ENCODE measurements around the gene SPHK1. TPM values are rescaled to one million over a fixed set of nuclear protein-coding genes. Genes with fewer than 3 reads are reported as not detected.

SPHK1 gene
- polyA plus RNA-seq, 1 of the 3 experiments (the other 2 are of a cell fraction) = 12.3 TPM

GRCh38 chr17:76410328-76410965, 26.0 kb downstream of the SPHK1 start:
- Histone ChIP-seq H3K27ac (ENCODE audit: low read depth in 2 of 2, low read length in 1 of 2) (no peak overlapping the region), H3K9me3 (no peaks in the 10 kb centered on the region), H4K20me1 (ENCODE audit: insufficient read depth) (peaks cover 71% of the 10 kb centered on the region), H2AFZ (ENCODE audit: low read depth) (no peak overlapping the region), H3K79me2 (ENCODE audit: insufficient read depth) (peaks cover 32% of the 10 kb centered on the region; the same call in 1 of the 2 replicates), H3K36me3 (replicated peaks in 1 of 2; ENCODE audit: control insufficient read depth in 1 of 2, insufficient read depth in 2 of 2, low read length in 1 of 2) (peaks cover 0 to 4% of the 10 kb centered on the region in 2 experiments), H3K4me1 (ENCODE audit: control insufficient read depth in 1 of 2, insufficient read depth in 2 of 2, low read depth in 1 of 2, low read length in 1 of 2) (peaks cover 0 to 28% of the 10 kb centered on the region in 2 experiments; a peak in 2 of 4 replicates), H3K4me3 (ENCODE audit: low read depth in 2 of 2, low read length in 1 of 2) (no peak overlapping the region), H3K27me3 (ENCODE audit: insufficient read depth) (no peaks in the 10 kb centered on the region), H3K4me2 (no peak overlapping the region), H3K9me2 (no peaks in the 10 kb centered on the region), H3F3A (replicated peaks; ENCODE audit: insufficient read depth) (no peaks in the 10 kb centered on the region), H3K9ac (no peak overlapping the region)
- WGBS (ENCODE audit: low lambda C conversion rate) = 99% methylated on average over 15 of the region's 15 CpGs
- no peak for DNase-seq
- POLR2A ChIA-PET = interaction anchor here (1.0 to 1.2 kb wide), 2 partner anchors 42 to 133 kb away, joined by 3 to 4 read pairs; no protein-coding TSS in a partner anchor
- TF ChIP-seq MXI1 (IDR thresholded peaks at IDR 0.05; ENCODE audit: low read depth, low read length) = no peak
- TF ChIP-seq EP300 (IDR thresholded peaks at IDR 0.05; ENCODE audit: borderline replicate concordance in 1 of 2, low read depth in 1 of 2, low read length in 1 of 2) = no peak
- no peak for TF ChIP-seq GATA2 (CRISPR knock-in tag; IDR thresholded peaks at IDR 0.05)
- no peak for TF ChIP-seq SIN3A (IDR thresholded peaks at IDR 0.05; ENCODE audit: borderline replicate concordance, low read depth, low read length)
- CTCF ChIA-PET = interaction anchor here (0.6 to 14.7 kb wide), 15 partner anchors 13 to 213 kb away, joined by 3 to 242 read pairs (median 8); partner anchors contain the start of genes RHBDF2, SPHK1 and UBE2O

- peaks cover 0 to 4% of the 10 kb centered on the region in 2 experiments for H3K36me3 ChIP-seq (replicated peaks in 1 of 2; ENCODE audit: control insufficient read depth in 1 of 2, insufficient read depth in 2 of 2, low read length in 1 of 2)
- no peaks in the 10 kb centered on the region for H3K9me3 ChIP-seq
- H3K4me1 ChIP-seq (ENCODE audit: control insufficient read depth in 1 of 2, insufficient read depth in 2 of 2, low read depth in 1 of 2, low read length in 1 of 2) = peaks cover 0 to 22% of the 10 kb centered on the region in 2 experiments; a peak in 2 of 4 replicates
- ChIA-PET POLR2A (interaction anchor here (1.0 to 1.2 kb wide), 2 partner anchors 41 to 132 kb away, joined by 3 to 4 read pairs; no protein-coding TSS in a partner anchor), CTCF (interaction anchor here (0.7 to 14.7 kb wide), 16 partner anchors 13 to 137 kb away, joined by 3 to 242 read pairs (median 6); partner anchors contain the start of genes PRPSAP1, RHBDF2, SPHK1 and UBE2O)
- H3K4me2 ChIP-seq = no peak overlapping the region
- TF ChIP-seq RFX5 (IDR thresholded peaks at IDR 0.05; ENCODE audit: low read length) (no peak), TAF1 (IDR thresholded peaks at IDR 0.05; ENCODE audit: borderline replicate concordance, low read depth, low read length) (no peak), MAX (IDR thresholded peaks at IDR 0.05; ENCODE audit: low read depth) (no peak), NFIC (IDR thresholded peaks at IDR 0.05; ENCODE audit: borderline replicate concordance) (no peak), RXRA (IDR thresholded peaks at IDR 0.05; ENCODE audit: borderline replicate concordance, low read depth) (no peak), EP300 (IDR thresholded peaks at IDR 0.05; ENCODE audit: borderline replicate concordance in 1 of 2, low read depth in 1 of 2, low read length in 1 of 2) (no peak), FOSL2 (IDR thresholded peaks at IDR 0.05; ENCODE audit: borderline replicate concordance, low read depth) (no peak), RAD21 (IDR thresholded peaks at IDR 0.05; ENCODE audit: low read length) (no peak)
- no peak overlapping the region for H3K9ac ChIP-seq
- no peaks in the 10 kb centered on the region for H3F3A ChIP-seq (replicated peaks; ENCODE audit: insufficient read depth)
- no peak overlapping the region for H3K4me3 ChIP-seq (ENCODE audit: low read depth in 2 of 2, low read length in 1 of 2)
- H4K20me1 ChIP-seq (ENCODE audit: insufficient read depth) = peaks cover 70% of the 10 kb centered on the region
- H3K27ac ChIP-seq (ENCODE audit: low read depth in 2 of 2, low read length in 1 of 2) = no peak overlapping the region
- no peak for DNase-seq
- 94% methylated on average over 5 of the region's 5 CpGs for WGBS (ENCODE audit: low lambda C conversion rate)
- H2AFZ ChIP-seq (ENCODE audit: low read depth) = no peak overlapping the region
- no peaks in the 10 kb centered on the region for H3K27me3 ChIP-seq (ENCODE audit: insufficient read depth)
- H3K79me2 ChIP-seq (ENCODE audit: insufficient read depth) = peaks cover 26% of the 10 kb centered on the region; the same call in 1 of the 2 replicates
- no peaks in the 10 kb centered on the region for H3K9me2 ChIP-seq
These were observed 26.8 kb downstream of the SPHK1 start for GRCh38 chr17:76411247-76411646.
